Panc1 (cell line): ENCODE data around the gene ELFN2.

Experiments
- CTCF ChIP-seq: fragments of 450-650 bp; IDR thresholded peaks from 2 replicates; pipeline ENCODE4 v1.5.1; 2017; ENCODE audit warnings: mild to moderate bottlenecking
- POLR2AphosphoS5 ChIP-seq: IDR thresholded peaks from 2 replicates; pipeline ENCODE4 v1.6.1; 2012; ENCODE audit warnings: mild to moderate bottlenecking, low read depth, low read length, moderate library complexity
- REST ChIP-seq, 2 experiments: IDR thresholded peaks; 2 replicates each; pipeline ENCODE4 v1.6.1; 2011 to 2012; ENCODE audit warnings: low read depth in 2 of 2, control low read depth in 1 of 2, low read length in 1 of 2, mild to moderate bottlenecking in 1 of 2, moderate library complexity in 1 of 2; ENCODE audit not compliant: insufficient read depth in 1 of 2
- SIN3A ChIP-seq: IDR thresholded peaks from 2 replicates; pipeline ENCODE4 v1.6.1; 2012; ENCODE audit warnings: low read depth, mild to moderate bottlenecking, low read length, moderate library complexity, borderline replicate concordance; ENCODE audit not compliant: insufficient read depth

- TF ChIP-seq POLR2AphosphoS5 = no peak
- TF ChIP-seq CTCF = no peak
- no peak for TF ChIP-seq REST (IDR thresholded peaks at IDR 0.05; ENCODE audit: insufficient read depth in 1 of 2, low read depth in 2 of 2, low read length in 1 of 2)
- no peak for TF ChIP-seq SIN3A
Observed at GRCh38 chr22:37324340-37325038, 102.8 kb downstream of the ELFN2 start.
